MM.1S (cell line): ENCODE measurements around the gene RCC2.

Experiments
- EZH2 ChIP-seq: fragments of 300-600 bp; sonication (generic); optimal IDR thresholded peaks from 2 replicates; pipeline ENCODE3; 2017; ENCODE audit warnings: low read depth, mild to moderate bottlenecking, antibody characterized with exemption, low read length, mixed read lengths
- EZH2phosphoT487 ChIP-seq: fragments of 300-600 bp; sonication (generic); IDR thresholded peaks from 2 replicates; pipeline ENCODE4 v1.6.1; 2018; ENCODE audit warnings: antibody characterized with exemption, low read length
- TF ChIP-seq, protein P1 (sequence below): fragments of 300-600 bp; sonication (generic); IDR thresholded peaks from 2 replicates; pipeline ENCODE4 v1.5.1; 2016; ENCODE audit warnings: antibody characterized with exemption, low read length, mixed read lengths

DNA sequence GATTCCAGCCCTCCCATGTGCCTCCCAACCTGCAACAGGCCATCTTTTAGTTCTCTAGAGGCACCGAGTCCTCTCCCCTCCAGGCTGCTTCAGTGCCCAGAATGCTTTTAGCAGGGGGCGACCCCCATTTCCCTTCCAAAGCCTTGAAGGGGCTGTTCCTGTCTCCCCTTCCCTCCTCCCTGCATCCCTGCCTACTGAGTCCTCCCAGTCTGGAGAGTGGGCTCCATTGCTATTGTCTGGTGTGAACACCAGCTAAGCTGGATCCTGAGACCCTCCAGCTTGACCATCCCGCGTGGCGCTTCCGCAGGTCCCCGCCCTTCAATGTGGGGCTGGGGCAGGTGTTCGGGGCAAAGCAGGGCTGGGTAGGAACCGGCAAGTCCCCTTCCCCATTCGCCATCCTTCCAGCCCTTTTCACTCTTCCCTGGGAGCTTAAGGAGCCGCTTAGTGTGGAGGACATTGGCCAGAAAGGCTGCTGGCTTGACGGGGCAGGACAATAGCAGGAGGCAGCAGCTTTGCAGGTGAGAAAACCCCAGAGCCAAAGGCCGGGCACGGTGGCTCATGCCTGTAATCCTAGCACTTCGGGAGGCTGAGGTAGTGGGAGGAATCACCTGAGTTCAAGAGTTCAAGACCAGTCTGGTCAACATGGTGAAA, 35.3 kb downstream of the RCC2 start:
- TF ChIP-seq, protein P1, sequence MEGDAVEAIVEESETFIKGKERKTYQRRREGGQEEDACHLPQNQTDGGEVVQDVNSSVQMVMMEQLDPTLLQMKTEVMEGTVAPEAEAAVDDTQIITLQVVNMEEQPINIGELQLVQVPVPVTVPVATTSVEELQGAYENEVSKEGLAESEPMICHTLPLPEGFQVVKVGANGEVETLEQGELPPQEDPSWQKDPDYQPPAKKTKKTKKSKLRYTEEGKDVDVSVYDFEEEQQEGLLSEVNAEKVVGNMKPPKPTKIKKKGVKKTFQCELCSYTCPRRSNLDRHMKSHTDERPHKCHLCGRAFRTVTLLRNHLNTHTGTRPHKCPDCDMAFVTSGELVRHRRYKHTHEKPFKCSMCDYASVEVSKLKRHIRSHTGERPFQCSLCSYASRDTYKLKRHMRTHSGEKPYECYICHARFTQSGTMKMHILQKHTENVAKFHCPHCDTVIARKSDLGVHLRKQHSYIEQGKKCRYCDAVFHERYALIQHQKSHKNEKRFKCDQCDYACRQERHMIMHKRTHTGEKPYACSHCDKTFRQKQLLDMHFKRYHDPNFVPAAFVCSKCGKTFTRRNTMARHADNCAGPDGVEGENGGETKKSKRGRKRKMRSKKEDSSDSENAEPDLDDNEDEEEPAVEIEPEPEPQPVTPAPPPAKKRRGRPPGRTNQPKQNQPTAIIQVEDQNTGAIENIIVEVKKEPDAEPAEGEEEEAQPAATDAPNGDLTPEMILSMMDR = no peak
- TF ChIP-seq EZH2phosphoT487 = no peak
- no peak for TF ChIP-seq EZH2
